AG09319 (cell line): Measurements from ENCODE around the gene BLM.
"Not testable (repeated sequence)": the region's sequence is repeated elsewhere in the genome, so short reads cannot be mapped to it uniquely, and the experiment has no call there.

Source experiments
- DNase-seq: peaks from one replicate; pipeline ENCODE4 v3.0.0-alpha.2; 2010; ENCODE audit warnings: low read depth; ENCODE audit errors: extremely low read depth
- CTCF ChIP-seq: IDR thresholded peaks from 2 replicates; pipeline ENCODE4 v1.5.1; 2011; ENCODE audit warnings: low read depth, mild to moderate bottlenecking, inconsistent platforms, low read length, moderate library complexity

BLM gene

GRCh38 chr15:90823455-90823974, 106.4 kb downstream of the BLM start:
- DNase-seq, result no peak
- no peak for TF ChIP-seq CTCF

DNA sequence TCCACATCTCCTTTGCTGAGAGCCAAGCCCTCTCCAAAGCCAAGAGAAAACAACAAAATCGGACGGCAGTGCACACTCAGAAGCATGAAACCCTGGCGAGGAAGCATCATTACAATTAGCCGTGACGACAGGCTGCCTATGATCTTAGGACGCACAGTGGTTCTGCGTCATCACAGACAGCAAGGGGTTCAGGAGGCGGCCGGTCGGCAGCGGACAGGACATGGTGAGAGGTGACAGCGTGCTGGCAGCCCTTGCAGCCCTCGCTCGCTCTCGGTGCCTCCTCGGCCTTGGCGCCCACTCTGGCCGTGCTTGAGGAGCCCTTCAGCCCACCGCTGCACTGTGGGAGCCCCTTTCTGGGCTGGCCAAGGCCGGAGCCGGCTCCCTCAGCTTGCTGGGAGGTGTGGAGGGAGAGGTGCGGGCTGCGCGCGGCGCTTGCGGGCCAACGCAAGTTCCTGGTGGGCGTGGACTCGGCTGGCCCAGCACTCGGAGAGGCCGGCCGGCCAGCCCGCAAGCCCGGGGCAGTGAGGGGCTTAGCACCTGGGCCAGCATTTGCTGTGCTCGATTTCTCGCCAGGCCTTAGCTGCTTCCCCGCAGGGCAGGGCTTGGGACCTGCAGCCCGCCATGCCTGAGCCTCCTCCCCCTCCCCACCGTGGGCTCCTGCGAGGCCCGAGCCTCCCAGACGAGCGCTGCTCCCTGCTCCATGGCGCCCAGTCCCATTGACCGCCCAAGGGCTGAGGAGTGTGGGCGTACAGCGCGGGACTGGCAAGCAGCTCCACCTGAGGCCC, 108.2 kb downstream of the BLM start:
- DNase-seq, result not testable (repeated sequence)

DNA sequence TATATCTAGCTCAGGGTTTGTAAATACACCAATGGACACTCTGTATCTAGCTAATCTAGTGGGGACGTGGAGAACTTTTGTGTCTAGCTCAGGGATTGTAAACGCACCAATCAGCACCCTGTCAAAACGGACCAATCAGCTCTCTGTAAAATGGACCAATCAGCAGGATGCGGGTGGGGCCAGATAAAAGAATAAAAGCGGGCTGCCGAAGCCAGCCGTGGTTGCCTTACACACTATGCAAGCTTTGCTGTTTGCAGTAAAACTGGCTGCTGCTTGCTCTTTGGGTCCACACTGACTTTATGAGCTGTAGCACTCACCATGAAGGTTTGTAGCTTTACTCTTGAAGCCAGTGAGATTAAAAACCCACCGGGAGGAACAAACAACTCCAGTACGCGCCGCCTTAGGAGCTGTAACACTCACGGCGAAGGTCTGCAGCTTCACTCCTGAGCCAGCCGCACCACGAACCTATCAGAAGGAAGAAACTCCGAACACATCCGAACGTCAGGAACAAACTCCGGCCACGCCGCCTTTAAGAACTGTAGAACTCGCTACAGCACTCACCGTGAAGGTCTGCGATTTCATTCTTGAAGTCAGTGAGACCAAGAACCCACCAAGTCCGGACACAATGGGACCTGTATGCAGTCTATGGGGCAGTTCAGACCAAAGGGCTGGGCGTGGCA, 109.2 kb downstream of the BLM start:
- DNase-seq, result not testable (repeated sequence)

GRCh38 chr15:90826886-90827435, 109.8 kb downstream of the BLM start:
- DNase-seq, result no peak

DNA sequence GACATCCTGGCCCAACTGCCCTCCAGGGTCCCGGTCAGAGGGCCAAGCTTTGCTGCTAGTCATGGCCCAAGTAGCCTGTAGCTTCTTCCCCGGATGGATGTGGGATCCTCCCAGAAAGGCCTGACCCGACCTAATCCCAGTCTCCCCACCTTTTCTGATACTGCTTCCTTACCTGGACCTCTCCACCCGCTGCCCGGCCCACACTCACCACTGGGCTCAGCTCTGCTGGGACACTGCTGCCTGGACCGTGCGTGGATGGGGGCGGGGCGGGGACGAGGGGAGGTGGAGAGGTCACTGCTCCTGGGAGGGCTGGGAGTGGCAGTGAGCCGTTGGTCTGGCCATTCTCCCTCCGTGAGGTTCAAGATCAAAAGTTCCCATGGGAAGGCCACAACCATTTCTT, 111.0 kb downstream of the BLM start:
- no peak for TF ChIP-seq CTCF
- no peak for DNase-seq

More at GRCh38 chr15:90826886-90827435, 109.8 kb downstream of the BLM start:
- no peak for TF ChIP-seq CTCF

DNA sequence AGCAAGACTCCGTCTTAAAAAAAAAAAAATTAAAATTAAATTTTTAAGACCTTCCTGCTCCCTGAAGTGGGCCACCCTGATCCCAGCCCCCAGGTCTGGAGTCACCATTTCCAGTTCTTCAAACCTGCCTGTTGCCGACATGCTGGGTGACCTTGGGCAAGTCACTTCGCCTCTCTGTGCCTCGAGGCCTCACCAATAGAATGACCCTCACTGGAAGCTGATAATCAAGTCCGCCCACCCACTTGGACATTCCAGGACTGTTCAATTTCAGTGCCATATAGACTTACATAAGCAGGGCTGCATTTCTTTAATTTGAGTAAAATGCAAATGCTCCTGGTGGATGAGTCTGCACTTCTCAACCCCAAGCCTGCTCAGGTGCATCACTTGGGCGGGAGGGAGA, 112.0 kb downstream of the BLM start:
- DNase-seq, result no peak

GRCh38 chr15:90829942-90830440, 112.8 kb downstream of the BLM start:
- DNase-seq, result no peak
- TF ChIP-seq CTCF, result no peak

More for the DNA sequence above, 112.0 kb downstream of the BLM start:
- TF ChIP-seq CTCF, result no peak

GRCh38 chr15:90834626-90835025, 117.5 kb downstream of the BLM start:
- no peak for DNase-seq
- no peak for TF ChIP-seq CTCF
